Duodenal mucosa (tissue), 2 donors: ENCODE results near the gene RABGAP1L.

Experiments
- H3K27ac ChIP-seq: one replicate; pipeline ENCODE4 v1.7.0; 2013; ENCODE audit warnings: low read depth, low read length
- H3K27me3 ChIP-seq, 2 donors: one replicate each; pipeline ENCODE4 v1.7.0; 2013; ENCODE audit warnings: low read length in 2 of 2, control low read depth in 1 of 2; ENCODE audit not compliant: insufficient read depth in 2 of 2, control insufficient read depth in 1 of 2
- H3K36me3 ChIP-seq, 2 donors: one replicate each; pipeline ENCODE4 v1.7.0; 2013; ENCODE audit warnings: low read length in 2 of 2, control low read depth in 1 of 2; ENCODE audit not compliant: insufficient read depth in 2 of 2, control insufficient read depth in 1 of 2
- H3K4me1 ChIP-seq, 2 donors: one replicate each; pipeline ENCODE4 v1.7.0; 2013; ENCODE audit warnings: low read length in 2 of 2, control low read depth in 1 of 2; ENCODE audit not compliant: insufficient read depth in 2 of 2, control insufficient read depth in 1 of 2
- H3K4me3 ChIP-seq, 2 donors: one replicate each; pipeline ENCODE4 v1.7.0; 2013; ENCODE audit warnings: low read length in 2 of 2, low read depth in 1 of 2
- H3K9ac ChIP-seq, 2 donors: one replicate each; pipeline ENCODE4 v1.7.0; 2013; ENCODE audit warnings: low read length in 2 of 2, low read depth in 1 of 2
- H3K9me3 ChIP-seq, 2 donors: one replicate each; pipeline ENCODE4 v1.7.0; 2013; ENCODE audit warnings: low read length in 2 of 2, control low read depth in 1 of 2; ENCODE audit not compliant: control insufficient read depth in 1 of 2

The RABGAP1L gene

DNA sequence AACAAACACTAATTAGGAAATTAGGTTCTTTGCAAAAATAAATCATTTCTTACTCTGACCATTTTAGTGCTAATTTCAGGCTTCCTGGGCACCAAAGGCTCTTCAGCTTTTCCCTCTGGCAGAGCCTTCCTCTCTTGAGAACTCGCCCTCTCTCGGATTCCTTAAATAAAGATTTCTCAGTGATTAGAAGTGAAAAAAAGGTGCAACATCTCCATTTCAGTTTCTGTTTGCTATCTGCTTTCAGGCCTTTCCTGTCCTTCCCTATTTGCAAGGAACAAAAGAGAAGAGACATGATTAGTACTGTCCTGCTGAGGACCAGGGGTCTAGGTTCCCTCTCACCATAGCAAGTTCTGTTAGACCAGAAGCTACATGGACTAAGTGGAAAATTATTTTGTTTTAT is 812.6 kb downstream of the RABGAP1L start:
- Histone ChIP-seq H3K36me3 (peaks cover 12 to 17% of the 10 kb centered on the region in 2 donors), H3K4me3 (no peak overlapping the region), H3K4me1 (peaks cover 16% of the 10 kb centered on the region in 2 donors), H3K27me3 (no peaks in the 10 kb centered on the region), H3K9ac (no peak overlapping the region), H3K27ac (no peak overlapping the region), H3K9me3 (no peaks in the 10 kb centered on the region)

DNA sequence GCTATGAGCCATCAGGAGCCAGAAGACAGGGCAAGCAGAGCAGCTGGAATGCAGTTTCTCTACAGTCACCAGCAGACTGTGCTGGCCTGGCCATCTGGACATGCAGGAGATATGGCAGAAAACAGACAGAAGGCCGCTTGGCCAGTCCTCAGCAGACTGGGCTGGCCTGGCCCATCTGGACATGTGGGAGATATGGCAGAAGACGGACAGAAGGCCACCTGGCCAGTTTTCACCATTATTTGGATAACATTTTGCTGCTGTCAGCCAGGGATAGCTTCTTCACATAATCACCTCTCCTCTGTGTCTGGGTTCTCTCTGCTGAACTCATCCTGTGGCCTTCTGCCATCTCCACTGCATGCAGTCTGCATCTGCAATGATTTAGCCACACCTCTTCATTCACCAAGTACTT is 815.4 kb downstream of the RABGAP1L start:
- H3K36me3 ChIP-seq, result peaks cover 8 to 32% of the 10 kb centered on the region in 2 donors
- H3K9me3 ChIP-seq, result no peaks in the 10 kb centered on the region
- H3K27me3 ChIP-seq, result no peaks in the 10 kb centered on the region
- no peak overlapping the region for H3K27ac ChIP-seq
- peaks cover 3 to 9% of the 10 kb centered on the region in 2 donors for H3K4me1 ChIP-seq
- no peak overlapping the region for H3K4me3 ChIP-seq
- H3K9ac ChIP-seq, result no peak overlapping the region

DNA sequence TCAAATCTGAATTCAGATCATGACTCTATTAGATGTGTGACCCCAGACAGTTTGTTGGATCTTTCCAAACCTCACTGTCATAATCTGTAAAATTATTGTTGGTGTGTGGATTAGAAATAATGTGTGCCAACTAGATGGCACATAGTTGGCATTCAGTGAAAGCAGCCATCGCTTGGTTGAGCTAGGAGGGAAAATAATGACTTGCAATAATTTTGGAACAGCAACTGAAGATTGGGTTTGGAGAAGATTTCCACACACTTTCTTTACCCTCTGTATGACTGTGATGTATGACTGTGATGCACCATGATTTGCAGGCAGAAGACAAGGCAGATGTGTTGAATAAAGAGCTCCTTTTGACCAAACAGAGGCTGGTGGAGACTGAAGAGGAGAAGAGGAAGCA is 816.4 kb downstream of the RABGAP1L start:
- no peak overlapping the region for H3K9ac ChIP-seq
- H3K36me3 ChIP-seq, result peaks cover 7 to 39% of the 10 kb centered on the region in 2 donors
- H3K9me3 ChIP-seq, result no peaks in the 10 kb centered on the region
- no peak overlapping the region for H3K27ac ChIP-seq
- H3K4me3 ChIP-seq, result no peak overlapping the region
- no peaks in the 10 kb centered on the region for H3K27me3 ChIP-seq
- H3K4me1 ChIP-seq, result peaks cover 3 to 9% of the 10 kb centered on the region in 2 donors

DNA sequence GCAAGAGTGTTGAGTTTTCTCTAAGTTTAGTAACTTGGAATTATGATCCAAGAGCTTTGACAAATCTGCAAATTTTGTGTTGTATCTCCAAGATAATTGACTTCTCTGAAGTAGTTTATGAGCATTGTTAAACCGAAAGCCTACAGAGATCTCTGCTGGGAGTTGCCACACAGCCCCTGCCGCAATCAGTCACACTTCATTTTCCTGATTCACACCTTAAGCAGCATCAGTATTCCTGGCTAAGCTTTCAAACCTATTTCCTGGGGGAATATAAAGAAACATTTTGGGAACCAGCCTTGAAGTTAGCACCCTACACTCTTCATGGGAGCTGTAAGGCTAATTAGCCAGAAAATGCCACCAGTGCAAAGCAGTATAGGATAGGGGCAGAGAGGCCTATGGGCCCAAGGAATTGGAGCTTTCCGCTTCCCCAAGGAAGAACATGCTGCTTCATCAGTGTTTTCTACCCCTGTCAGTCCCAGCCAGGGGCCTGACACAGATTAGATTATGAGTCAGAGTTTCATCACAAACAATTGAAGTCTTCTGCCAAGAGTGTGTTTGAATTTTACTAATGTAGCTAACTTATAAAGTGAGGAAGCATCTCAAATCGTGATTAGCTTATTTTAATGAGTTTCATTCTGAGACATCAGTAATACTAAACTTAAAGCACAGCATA is 817.3 kb downstream of the RABGAP1L start:
- no peak overlapping the region for H3K27ac ChIP-seq

DNA sequence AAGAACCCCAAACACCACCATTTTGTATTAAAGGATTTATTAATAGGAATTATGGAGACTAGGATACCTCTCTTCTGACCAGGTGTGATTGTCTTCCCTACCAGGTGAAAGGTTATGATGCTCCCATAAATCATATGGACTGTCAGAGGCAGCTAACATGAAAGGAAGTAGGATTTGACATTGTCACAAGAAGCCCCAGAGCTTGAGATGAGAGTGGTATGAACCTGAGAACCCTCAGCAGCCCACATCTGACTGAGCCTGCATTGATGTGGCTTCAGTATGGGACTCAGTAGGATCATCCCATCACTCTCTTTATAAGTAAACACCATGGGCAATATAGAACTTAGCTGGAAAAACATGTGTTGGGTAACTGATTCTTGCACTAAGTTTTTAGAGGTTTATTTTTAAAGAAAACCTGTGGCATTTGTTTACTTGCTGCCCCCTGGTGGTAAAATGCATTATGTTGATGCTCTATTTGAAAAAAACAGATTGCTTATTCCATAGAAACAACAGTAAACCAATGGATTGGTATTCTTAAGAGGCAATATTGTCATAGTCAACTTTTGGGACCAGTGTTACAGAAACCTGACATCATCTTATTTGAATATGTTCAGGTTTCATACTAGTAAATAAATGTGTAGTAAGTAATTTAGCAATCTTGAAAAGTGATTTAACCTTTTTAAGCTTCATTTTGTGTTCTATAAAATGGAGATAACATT is 823.8 kb downstream of the RABGAP1L start:
- Histone ChIP-seq H3K4me3 (no peak overlapping the region), H3K4me1 (no peaks in the 10 kb centered on the region), H3K27me3 (no peaks in the 10 kb centered on the region), H3K27ac (no peak overlapping the region), H3K9ac (no peak overlapping the region), H3K9me3 (no peaks in the 10 kb centered on the region), H3K36me3 (peaks cover 9 to 48% of the 10 kb centered on the region in 2 donors)

More for the DNA sequence above, 817.3 kb downstream of the RABGAP1L start:
- Histone ChIP-seq H3K9me3 (no peaks in the 10 kb centered on the region), H3K9ac (no peak overlapping the region), H3K27me3 (no peaks in the 10 kb centered on the region), H3K36me3 (peaks cover 7 to 45% of the 10 kb centered on the region in 2 donors), H3K4me3 (no peak overlapping the region), H3K4me1 (peaks cover under 1 to 6% of the 10 kb centered on the region in 2 donors)

DNA sequence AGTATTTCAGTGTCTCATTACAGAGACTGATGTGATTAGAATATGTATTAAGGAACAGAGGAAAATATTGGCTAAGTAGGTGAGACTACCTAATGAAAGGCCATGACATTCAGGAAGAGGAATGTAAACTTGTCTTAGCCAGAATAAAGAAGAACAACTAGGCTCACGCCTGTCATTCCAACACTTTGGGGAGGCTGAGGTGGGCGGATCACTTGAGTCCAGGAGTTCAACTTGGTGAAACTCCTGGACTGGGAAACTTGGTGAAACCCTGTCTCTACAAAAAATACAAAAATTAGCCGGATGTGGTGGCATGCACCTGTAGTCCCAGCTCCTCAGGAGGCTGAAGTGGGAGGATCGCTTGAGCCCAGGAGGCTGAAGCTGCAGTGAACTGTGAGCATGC is 825.6 kb downstream of the RABGAP1L start:
- H3K27me3 ChIP-seq, result no peaks in the 10 kb centered on the region
- no peak overlapping the region for H3K4me3 ChIP-seq
- H3K9me3 ChIP-seq, result no peaks in the 10 kb centered on the region
- peaks cover 10 to 38% of the 10 kb centered on the region in 2 donors for H3K36me3 ChIP-seq
- peaks cover 3 to 4% of the 10 kb centered on the region in 2 donors for H3K4me1 ChIP-seq
- H3K9ac ChIP-seq, result no peak overlapping the region
- H3K27ac ChIP-seq, result no peak overlapping the region

DNA sequence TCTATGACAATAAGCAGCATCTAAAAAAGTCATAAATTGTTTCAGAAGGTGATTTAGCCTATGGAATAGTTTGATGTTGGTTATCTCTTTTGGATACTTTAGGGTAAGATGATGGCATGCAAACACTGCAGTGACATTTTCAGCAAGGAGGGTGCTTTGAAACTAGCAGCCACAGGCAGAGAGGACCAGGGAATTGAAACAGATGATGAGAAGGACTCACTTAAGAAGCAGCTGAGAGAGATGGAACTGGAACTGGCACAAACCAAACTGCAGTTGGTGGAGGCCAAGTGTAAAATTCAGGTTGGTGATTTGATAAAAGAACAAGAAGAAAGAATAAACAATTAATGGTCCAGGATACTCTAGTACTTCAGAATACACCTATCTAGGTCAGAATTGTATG is 829.2 kb downstream of the RABGAP1L start:
- Histone ChIP-seq H3K27me3 (no peaks in the 10 kb centered on the region), H3K9ac (no peak overlapping the region), H3K4me3 (no peak overlapping the region), H3K36me3 (peaks cover 5 to 11% of the 10 kb centered on the region in 2 donors), H3K4me1 (peaks cover 6 to 8% of the 10 kb centered on the region in 2 donors), H3K9me3 (no peaks in the 10 kb centered on the region), H3K27ac (no peak overlapping the region)

DNA sequence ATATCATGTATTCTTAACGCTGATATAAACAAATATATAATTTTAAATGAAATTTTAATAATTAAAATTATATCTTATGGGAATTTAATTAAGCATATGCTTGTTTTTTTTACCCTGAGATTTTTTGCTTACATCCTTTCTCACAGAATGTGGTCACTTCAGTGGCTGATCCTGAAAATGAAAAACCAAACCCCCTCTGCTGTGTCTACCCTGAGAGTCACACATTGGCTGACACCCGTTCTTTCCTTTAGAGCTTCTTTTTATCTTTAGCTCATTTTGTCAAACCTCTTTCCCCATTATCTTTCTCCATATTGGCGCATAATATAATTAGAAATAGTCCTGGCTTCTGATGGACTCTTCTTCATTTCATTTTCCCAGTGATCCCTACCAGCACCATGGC is 829.7 kb downstream of the RABGAP1L start:
- Histone ChIP-seq H3K9ac (no peak overlapping the region), H3K36me3 (peaks cover 5 to 7% of the 10 kb centered on the region in 2 donors), H3K4me1 (peaks cover 6 to 10% of the 10 kb centered on the region in 2 donors), H3K9me3 (no peaks in the 10 kb centered on the region), H3K4me3 (no peak overlapping the region), H3K27me3 (no peaks in the 10 kb centered on the region), H3K27ac (no peak overlapping the region)

DNA sequence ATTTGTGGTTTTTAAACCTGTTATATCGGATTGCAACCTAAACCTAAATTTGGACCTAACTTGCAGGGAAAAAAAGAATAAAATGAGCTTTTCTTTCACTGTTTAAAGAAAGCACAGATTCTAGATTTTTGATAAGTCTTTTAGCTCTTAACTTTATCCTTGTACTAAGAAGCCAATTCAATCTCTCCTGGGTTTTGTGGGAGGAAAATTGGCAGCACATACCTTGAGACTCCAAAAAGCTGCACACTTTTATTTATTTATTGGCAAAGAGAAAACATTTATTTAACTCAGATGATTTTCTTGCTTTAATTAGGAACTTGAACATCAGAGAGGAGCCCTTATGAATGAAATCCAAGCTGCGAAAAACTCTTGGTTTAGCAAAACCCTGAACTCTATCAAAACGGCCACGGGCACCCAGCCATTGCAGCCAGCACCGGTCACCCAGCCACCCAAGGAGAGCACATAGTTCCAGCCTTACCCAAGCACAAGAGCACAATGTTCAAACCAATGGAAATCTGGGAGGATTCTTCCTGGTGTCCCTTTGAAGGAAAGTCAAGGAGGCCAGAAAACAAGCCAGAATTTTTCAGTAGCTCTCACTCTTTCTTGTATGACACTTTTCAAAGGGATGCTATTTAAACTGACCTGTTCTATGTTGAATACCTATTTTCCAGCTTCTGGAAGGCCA is 830.4 kb downstream of the RABGAP1L start:
- no peak overlapping the region for H3K9ac ChIP-seq
- H3K36me3 ChIP-seq, result peaks cover 3 to 5% of the 10 kb centered on the region in 2 donors
- H3K27me3 ChIP-seq, result no peaks in the 10 kb centered on the region
- no peak overlapping the region for H3K4me3 ChIP-seq
- peaks cover 6 to 12% of the 10 kb centered on the region in 2 donors for H3K4me1 ChIP-seq
- no peak overlapping the region for H3K27ac ChIP-seq
- H3K9me3 ChIP-seq, result no peaks in the 10 kb centered on the region
